ENCODE measurements around the gene TRAPPC12. TPM values are rescaled to one million over a fixed set of nuclear protein-coding genes. Genes with fewer than 3 reads are reported as not detected.

TRAPPC12 gene
- total RNA-seq, 1 experiment from 2014 or later: 69.1 TPM

DNA sequence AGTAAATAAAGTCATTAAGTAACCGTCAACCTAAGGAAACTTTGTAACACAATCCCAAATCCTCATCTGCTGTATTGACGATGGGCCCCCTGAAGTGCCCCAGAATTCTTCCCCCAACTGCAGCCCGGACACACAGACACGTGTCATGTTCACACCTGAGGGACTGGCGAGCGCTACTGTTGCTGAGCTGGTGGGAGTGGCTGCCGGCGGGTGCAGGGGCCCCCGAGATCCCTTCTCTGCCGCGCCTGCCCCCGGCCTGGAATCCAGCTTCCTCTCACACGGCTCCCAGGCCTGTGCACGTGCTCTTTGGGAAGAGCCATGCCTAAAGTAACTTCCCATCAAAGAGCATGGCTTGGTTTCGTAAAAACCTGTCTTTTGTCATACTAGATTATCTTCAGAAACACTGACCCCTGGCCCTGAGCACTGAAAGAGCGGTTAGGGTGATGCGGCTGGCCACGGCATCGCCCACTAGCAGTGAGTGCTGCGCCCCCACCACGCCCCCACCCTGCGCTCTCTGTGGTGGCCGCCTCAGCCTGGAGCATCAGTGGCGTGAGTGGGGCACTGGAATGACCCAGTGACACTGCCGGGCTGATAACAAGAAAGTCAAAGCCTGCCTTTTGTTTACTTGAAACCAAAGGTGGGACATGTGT is 83.8 kb downstream of the TRAPPC12 start:
- H3K4me1 ChIP-seq (ENCODE audit: low read length): peaks cover 33% of the 10 kb centered on the region
- H3K27me3 ChIP-seq (ENCODE audit: low read length): no peaks in the 10 kb centered on the region
- H3K4me3 ChIP-seq (ENCODE audit: low read length): no peak overlapping the region
- peak overlapping the region; percentile 41 for H3K9ac ChIP-seq (ENCODE audit: low read length)
- no peak overlapping the region for H2AFZ ChIP-seq (ENCODE audit: low read length)
- no peaks in the 10 kb centered on the region for H3K9me3 ChIP-seq (ENCODE audit: low read length)
- H4K20me1 ChIP-seq (ENCODE audit: insufficient read depth, low read depth, low read length): no peaks in the 10 kb centered on the region
- peak overlapping the region; percentile 65 for H3K4me2 ChIP-seq (ENCODE audit: low read depth, low read length, poor library complexity, severe bottlenecking)
- peak overlapping the region; percentile 90 for H3K27ac ChIP-seq (ENCODE audit: low read length)
- DNase-seq: no peak
- peaks cover 6% of the 10 kb centered on the region for H3K36me3 ChIP-seq (ENCODE audit: insufficient read depth, low read length)
- H3K9me2 ChIP-seq (replicated peaks; ENCODE audit: insufficient read depth, low read length): no peaks in the 10 kb centered on the region
- no peaks in the 10 kb centered on the region for H3K79me2 ChIP-seq (ENCODE audit: low read length)

DNA sequence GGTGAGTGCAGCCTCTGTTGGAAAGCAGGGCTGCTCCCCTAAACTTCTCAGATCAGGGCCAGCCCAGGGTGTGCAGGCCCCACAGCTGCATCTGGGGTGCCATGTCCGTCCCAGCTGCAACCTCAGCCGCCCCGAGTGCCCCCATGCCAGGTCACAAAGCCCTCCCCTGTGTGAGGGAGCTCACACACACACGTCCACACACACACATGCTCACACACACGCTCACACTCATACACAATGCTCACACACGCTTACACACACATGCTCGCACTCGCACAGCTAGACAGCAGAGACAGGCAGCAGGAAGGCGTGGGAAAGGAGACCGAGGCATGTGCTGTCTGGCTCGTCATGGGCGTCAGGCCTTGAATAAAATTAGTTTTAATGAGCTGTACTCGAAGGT is 84.5 kb downstream of the TRAPPC12 start:
- H3K36me3 ChIP-seq (ENCODE audit: insufficient read depth, low read length): peaks cover 6% of the 10 kb centered on the region
- H4K20me1 ChIP-seq (ENCODE audit: insufficient read depth, low read depth, low read length): no peaks in the 10 kb centered on the region
- no peaks in the 10 kb centered on the region for H3K27me3 ChIP-seq (ENCODE audit: low read length)
- no peak overlapping the region for H3K4me2 ChIP-seq (ENCODE audit: low read depth, low read length, poor library complexity, severe bottlenecking)
- no peak overlapping the region for H3K9ac ChIP-seq (ENCODE audit: low read length)
- no peak overlapping the region for H3K27ac ChIP-seq (ENCODE audit: low read length)
- no peak overlapping the region for H3K4me3 ChIP-seq (ENCODE audit: low read length)
- no peak overlapping the region for H2AFZ ChIP-seq (ENCODE audit: low read length)
- H3K9me2 ChIP-seq (replicated peaks; ENCODE audit: insufficient read depth, low read length): no peaks in the 10 kb centered on the region
- no peaks in the 10 kb centered on the region for H3K79me2 ChIP-seq (ENCODE audit: low read length)
- H3K9me3 ChIP-seq (ENCODE audit: low read length): no peaks in the 10 kb centered on the region
- no peak for DNase-seq
- peaks cover 33% of the 10 kb centered on the region for H3K4me1 ChIP-seq (ENCODE audit: low read length)

DNA sequence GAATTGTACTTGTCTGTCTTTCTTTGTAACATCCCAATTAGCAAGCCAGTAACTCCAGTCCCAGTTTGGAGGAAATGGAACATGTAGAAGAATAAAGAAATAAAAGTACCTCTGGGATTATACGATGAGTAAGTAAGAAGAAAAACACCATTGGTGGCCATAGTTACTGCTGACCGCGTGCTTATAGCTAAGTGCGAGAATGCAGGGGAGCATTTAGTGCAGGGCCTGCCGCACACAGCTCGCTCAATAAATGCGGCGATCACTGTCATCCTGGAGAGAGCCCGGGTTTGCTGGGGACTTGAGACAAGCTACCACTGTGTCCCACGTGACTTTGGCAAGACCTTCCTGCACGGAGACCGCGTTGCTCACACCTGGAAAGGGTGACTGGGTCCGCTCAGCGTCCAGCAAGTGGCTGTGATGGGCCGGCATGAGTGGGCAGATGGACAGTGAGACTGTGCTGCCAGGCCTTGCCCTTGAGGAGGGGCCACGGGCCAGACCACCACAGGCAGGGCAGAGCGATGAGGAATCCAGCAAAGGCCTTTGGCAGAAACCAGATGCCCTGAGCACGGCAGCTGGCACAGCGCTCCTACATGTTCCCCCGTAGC is 85.0 kb downstream of the TRAPPC12 start:
- Histone ChIP-seq H3K79me2 (ENCODE audit: low read length) (no peaks in the 10 kb centered on the region), H3K27ac (ENCODE audit: low read length) (no peak overlapping the region), H3K4me2 (ENCODE audit: low read depth, low read length, poor library complexity, severe bottlenecking) (no peak overlapping the region), H3K9ac (ENCODE audit: low read length) (no peak overlapping the region), H3K4me3 (ENCODE audit: low read length) (no peak overlapping the region), H3K36me3 (ENCODE audit: insufficient read depth, low read length) (peaks cover 6% of the 10 kb centered on the region), H3K4me1 (ENCODE audit: low read length) (peaks cover 33% of the 10 kb centered on the region), H2AFZ (ENCODE audit: low read length) (no peak overlapping the region), H3K9me3 (ENCODE audit: low read length) (no peaks in the 10 kb centered on the region), H4K20me1 (ENCODE audit: insufficient read depth, low read depth, low read length) (no peaks in the 10 kb centered on the region), H3K27me3 (ENCODE audit: low read length) (no peaks in the 10 kb centered on the region), H3K9me2 (replicated peaks; ENCODE audit: insufficient read depth, low read length) (no peaks in the 10 kb centered on the region)
- DNase-seq: no peak

DNA sequence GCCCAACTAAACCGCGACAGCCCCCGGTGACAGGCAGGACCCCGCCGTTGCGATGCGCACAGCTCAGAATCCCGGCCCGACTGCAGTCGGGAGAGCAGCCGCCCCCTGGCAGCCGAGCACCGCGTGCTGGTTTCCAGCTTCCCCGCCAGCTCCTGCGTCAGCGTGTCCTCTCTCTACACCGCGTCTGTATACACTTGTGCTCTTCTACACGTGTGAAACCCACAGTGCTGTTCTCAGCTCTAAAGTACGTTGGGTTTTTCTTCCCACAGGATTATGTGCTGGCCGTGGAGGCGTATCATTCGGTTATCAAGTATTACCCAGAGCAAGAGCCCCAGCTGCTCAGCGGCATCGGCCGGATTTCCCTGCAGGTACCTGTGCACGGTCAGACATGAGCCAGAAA is 85.8 kb downstream of the TRAPPC12 start:
- no peak overlapping the region for H3K4me2 ChIP-seq (ENCODE audit: low read depth, low read length, poor library complexity, severe bottlenecking)
- H3K79me2 ChIP-seq (ENCODE audit: low read length): no peaks in the 10 kb centered on the region
- H3K27me3 ChIP-seq (ENCODE audit: low read length): no peaks in the 10 kb centered on the region
- peaks cover 30% of the 10 kb centered on the region for H3K4me1 ChIP-seq (ENCODE audit: low read length)
- no peaks in the 10 kb centered on the region for H4K20me1 ChIP-seq (ENCODE audit: insufficient read depth, low read depth, low read length)
- H3K9ac ChIP-seq (ENCODE audit: low read length): no peak overlapping the region
- H3K27ac ChIP-seq (ENCODE audit: low read length): no peak overlapping the region
- H3K36me3 ChIP-seq (ENCODE audit: insufficient read depth, low read length): peaks cover 6% of the 10 kb centered on the region
- H3K9me2 ChIP-seq (replicated peaks; ENCODE audit: insufficient read depth, low read length): no peaks in the 10 kb centered on the region
- no peak for DNase-seq
- no peak overlapping the region for H3K4me3 ChIP-seq (ENCODE audit: low read length)
- no peaks in the 10 kb centered on the region for H3K9me3 ChIP-seq (ENCODE audit: low read length)
- no peak overlapping the region for H2AFZ ChIP-seq (ENCODE audit: low read length)

DNA sequence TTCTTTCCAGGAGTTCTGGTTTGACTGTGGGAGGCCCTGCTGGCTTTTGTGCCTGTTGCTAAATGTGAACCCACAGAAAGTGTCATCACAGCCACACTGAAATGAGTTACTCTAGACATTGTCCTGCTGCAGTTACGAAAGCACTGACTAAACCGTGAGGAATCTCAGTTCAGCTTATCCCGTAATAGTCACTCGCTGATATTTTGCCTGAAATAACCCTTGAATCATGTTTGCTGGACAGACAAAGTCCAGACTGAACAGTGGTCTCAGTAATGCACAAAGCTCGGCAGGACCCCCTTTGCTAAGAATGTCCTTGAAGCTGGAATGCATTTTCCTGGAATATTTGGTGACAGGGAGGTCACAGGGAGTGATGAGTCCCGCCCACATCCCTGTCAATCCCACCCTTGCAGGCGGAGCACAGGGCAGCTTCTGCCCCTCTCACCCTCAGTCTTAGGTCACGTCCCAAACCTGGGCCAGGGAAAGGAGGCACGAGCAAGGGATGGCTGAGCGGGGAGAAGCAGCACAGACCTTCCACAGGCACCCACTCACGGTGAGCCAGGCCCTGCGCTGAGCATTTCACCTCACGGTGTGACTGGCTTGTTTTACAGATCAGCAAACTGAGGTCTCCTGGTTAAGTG is 86.5 kb downstream of the TRAPPC12 start:
- Histone ChIP-seq H3K9me2 (replicated peaks; ENCODE audit: insufficient read depth, low read length) (no peaks in the 10 kb centered on the region), H3K9me3 (ENCODE audit: low read length) (no peaks in the 10 kb centered on the region), H2AFZ (ENCODE audit: low read length) (no peak overlapping the region), H3K79me2 (ENCODE audit: low read length) (no peaks in the 10 kb centered on the region), H3K4me2 (ENCODE audit: low read depth, low read length, poor library complexity, severe bottlenecking) (no peak overlapping the region), H3K9ac (ENCODE audit: low read length) (no peak overlapping the region), H3K4me3 (ENCODE audit: low read length) (no peak overlapping the region), H3K36me3 (ENCODE audit: insufficient read depth, low read length) (peaks cover 6% of the 10 kb centered on the region), H3K27ac (ENCODE audit: low read length) (no peak overlapping the region), H3K4me1 (ENCODE audit: low read length) (peaks cover 23% of the 10 kb centered on the region), H3K27me3 (ENCODE audit: low read length) (no peaks in the 10 kb centered on the region), H4K20me1 (ENCODE audit: insufficient read depth, low read depth, low read length) (no peaks in the 10 kb centered on the region)
- no peak for DNase-seq

DNA sequence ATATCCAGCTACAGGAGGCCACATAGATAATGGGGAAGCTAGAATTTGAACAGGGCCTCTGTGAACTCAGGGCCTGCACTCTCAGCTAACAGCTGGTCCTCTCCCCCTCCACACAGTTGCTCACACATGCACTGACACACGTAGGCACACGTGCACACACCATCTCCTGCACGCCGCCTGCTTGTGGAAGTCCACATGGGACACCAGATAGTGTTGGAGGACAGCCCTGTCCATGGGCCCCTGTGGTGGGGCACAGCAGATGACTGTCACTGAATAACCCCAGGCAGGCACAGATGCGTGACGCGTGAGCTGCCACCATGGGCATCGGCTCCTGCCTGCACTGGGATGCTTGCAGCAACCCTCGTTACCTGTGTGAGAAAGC is 87.0 kb downstream of the TRAPPC12 start:
- H3K9me2 ChIP-seq (replicated peaks; ENCODE audit: insufficient read depth, low read length): no peaks in the 10 kb centered on the region
- no peak overlapping the region for H3K27ac ChIP-seq (ENCODE audit: low read length)
- H3K9me3 ChIP-seq (ENCODE audit: low read length): no peaks in the 10 kb centered on the region
- no peak overlapping the region for H3K9ac ChIP-seq (ENCODE audit: low read length)
- no peaks in the 10 kb centered on the region for H3K79me2 ChIP-seq (ENCODE audit: low read length)
- no peak for DNase-seq
- H2AFZ ChIP-seq (ENCODE audit: low read length): no peak overlapping the region
- H4K20me1 ChIP-seq (ENCODE audit: insufficient read depth, low read depth, low read length): no peaks in the 10 kb centered on the region
- peaks cover 6% of the 10 kb centered on the region for H3K36me3 ChIP-seq (ENCODE audit: insufficient read depth, low read length)
- no peak overlapping the region for H3K4me3 ChIP-seq (ENCODE audit: low read length)
- no peaks in the 10 kb centered on the region for H3K27me3 ChIP-seq (ENCODE audit: low read length)
- no peak overlapping the region for H3K4me2 ChIP-seq (ENCODE audit: low read depth, low read length, poor library complexity, severe bottlenecking)
- H3K4me1 ChIP-seq (ENCODE audit: low read length): peaks cover 18% of the 10 kb centered on the region

DNA sequence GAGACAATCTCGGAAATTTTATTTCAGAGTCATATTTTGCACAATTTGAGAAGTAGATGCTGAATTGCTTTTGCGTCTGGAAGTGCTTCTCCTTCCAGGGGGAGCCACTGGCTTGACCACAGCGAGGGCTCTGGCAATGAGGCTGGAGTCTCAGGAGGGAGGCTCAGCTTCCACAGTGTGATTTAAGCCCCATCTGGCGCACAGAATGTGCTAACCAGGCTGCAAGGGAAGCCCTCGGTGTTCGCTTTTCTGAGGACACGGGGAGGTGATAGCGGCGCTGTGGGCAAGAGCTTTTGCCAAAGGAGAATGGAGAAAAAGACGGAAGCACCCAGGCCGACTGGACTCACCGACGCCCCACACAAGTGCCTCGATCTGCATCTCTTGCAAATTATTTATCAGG is 87.5 kb downstream of the TRAPPC12 start:
- Histone ChIP-seq H3K9ac (ENCODE audit: low read length) (no peak overlapping the region), H3K27ac (ENCODE audit: low read length) (no peak overlapping the region), H3K36me3 (ENCODE audit: insufficient read depth, low read length) (peaks cover 6% of the 10 kb centered on the region), H4K20me1 (ENCODE audit: insufficient read depth, low read depth, low read length) (no peaks in the 10 kb centered on the region), H3K4me2 (ENCODE audit: low read depth, low read length, poor library complexity, severe bottlenecking) (no peak overlapping the region), H3K27me3 (ENCODE audit: low read length) (no peaks in the 10 kb centered on the region), H3K9me3 (ENCODE audit: low read length) (no peaks in the 10 kb centered on the region), H3K4me3 (ENCODE audit: low read length) (no peak overlapping the region), H3K9me2 (replicated peaks; ENCODE audit: insufficient read depth, low read length) (no peaks in the 10 kb centered on the region), H2AFZ (ENCODE audit: low read length) (no peak overlapping the region), H3K79me2 (ENCODE audit: low read length) (no peaks in the 10 kb centered on the region), H3K4me1 (ENCODE audit: low read length) (peaks cover 13% of the 10 kb centered on the region)
- no peak for DNase-seq

DNA sequence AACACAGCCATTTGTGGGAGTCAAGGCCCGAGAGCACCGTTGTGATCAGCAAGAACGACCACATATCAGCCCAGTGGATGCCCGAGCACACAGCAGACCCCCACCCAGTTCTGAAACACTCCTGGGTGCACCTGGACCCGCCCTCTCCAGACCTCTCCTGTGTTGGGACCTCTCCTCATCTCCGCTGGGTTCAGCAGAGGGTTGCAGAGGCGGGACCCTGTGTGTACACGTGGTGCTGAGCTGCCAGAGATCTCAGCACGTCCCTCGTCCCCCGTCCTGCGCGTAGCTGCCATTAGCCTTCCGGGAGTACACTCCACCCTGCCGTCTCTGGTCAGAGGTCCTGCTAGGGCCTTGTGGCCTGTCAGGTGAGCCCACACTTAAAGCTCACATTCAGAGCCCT is 88.2 kb downstream of the TRAPPC12 start:
- Histone ChIP-seq H4K20me1 (ENCODE audit: insufficient read depth, low read depth, low read length) (no peaks in the 10 kb centered on the region), H3K27me3 (ENCODE audit: low read length) (no peaks in the 10 kb centered on the region), H2AFZ (ENCODE audit: low read length) (no peak overlapping the region), H3K4me3 (ENCODE audit: low read length) (no peak overlapping the region), H3K27ac (ENCODE audit: low read length) (no peak overlapping the region), H3K9me2 (replicated peaks; ENCODE audit: insufficient read depth, low read length) (no peaks in the 10 kb centered on the region), H3K9me3 (ENCODE audit: low read length) (no peaks in the 10 kb centered on the region), H3K79me2 (ENCODE audit: low read length) (no peaks in the 10 kb centered on the region), H3K9ac (ENCODE audit: low read length) (no peak overlapping the region), H3K36me3 (ENCODE audit: insufficient read depth, low read length) (peaks cover 6% of the 10 kb centered on the region), H3K4me2 (ENCODE audit: low read depth, low read length, poor library complexity, severe bottlenecking) (no peak overlapping the region), H3K4me1 (ENCODE audit: low read length) (peaks cover 6% of the 10 kb centered on the region)
- DNase-seq: no peak

Measured in Karpas-422 (cell line).